Colonic mucosa (tissue), 4 donors: Measurements from ENCODE around the gene ANKRD36B. TPM values are rescaled to one million over a fixed set of nuclear protein-coding genes. Genes with fewer than 3 reads are reported as not detected.
A peak's percentile ranks its signal among the peaks of the same experiment; 100 is the strongest.
"Not testable (repeated sequence)": the region's sequence is repeated elsewhere in the genome, so short reads cannot be mapped to it uniquely, and the experiment has no call there.

Experiments
- DNase-seq: peaks from one replicate; pipeline ENCODE4 v3.0.0-alpha.2; 2020
- H3K27ac ChIP-seq: fragments of 200-600 bp; one replicate; pipeline ENCODE4 v1.8.0; 2021
- H3K27me3 ChIP-seq: fragments of 200-600 bp; one replicate; pipeline ENCODE4 v1.8.0; 2021
- H3K36me3 ChIP-seq: fragments of 200-600 bp; one replicate; pipeline ENCODE4 v1.8.0; 2021
- H3K4me1 ChIP-seq: fragments of 200-600 bp; one replicate; pipeline ENCODE4 v1.8.0; 2021; ENCODE audit warnings: mild to moderate bottlenecking
- H3K4me3 ChIP-seq: fragments of 200-600 bp; one replicate; pipeline ENCODE4 v1.8.0; 2021
- H3K9ac ChIP-seq, 2 donors: one replicate each; pipeline ENCODE4 v1.7.0; 2013; ENCODE audit warnings: control low read depth in 2 of 2, low read depth in 2 of 2, low read length in 2 of 2
- H3K9me3 ChIP-seq: fragments of 200-600 bp; one replicate; pipeline ENCODE4 v1.8.0; 2021
- intact Hi-C: fragments of 100-400 bp; cut with DNase I; formaldehyde crosslinking; loops from one replicate; pipeline ENCODE4 v1.14.1; 2022
- total RNA-seq, 2 donors: library from RNA; stranded (reverse); fragmentation: NEBNext Ultra II Directional in 1 of 2; extraction: Animal tissue kit (Norgen Biotek cat#: 25700) in 1 of 2; gene quantifications; one replicate each; pipeline ENCODE4 v1.2.1, GENCODE V29; 2021
- TF ChIP-seq, protein P1 (sequence below): fragments of 200-600 bp; IDR thresholded peaks from one replicate; pipeline ENCODE4 v1.8.0; 2022; ENCODE audit warnings: antibody characterized with exemption, mild to moderate bottlenecking
- donor health status: healthy.
- donor health status: DM: no; HTN: no; CAD: no.
- donor health status: DM: no; HTN: no; CAD: no.

Gene ANKRD36B
- total RNA-seq, 2 donors from 2014 or later: 13.6 to 17.5 TPM

DNA sequence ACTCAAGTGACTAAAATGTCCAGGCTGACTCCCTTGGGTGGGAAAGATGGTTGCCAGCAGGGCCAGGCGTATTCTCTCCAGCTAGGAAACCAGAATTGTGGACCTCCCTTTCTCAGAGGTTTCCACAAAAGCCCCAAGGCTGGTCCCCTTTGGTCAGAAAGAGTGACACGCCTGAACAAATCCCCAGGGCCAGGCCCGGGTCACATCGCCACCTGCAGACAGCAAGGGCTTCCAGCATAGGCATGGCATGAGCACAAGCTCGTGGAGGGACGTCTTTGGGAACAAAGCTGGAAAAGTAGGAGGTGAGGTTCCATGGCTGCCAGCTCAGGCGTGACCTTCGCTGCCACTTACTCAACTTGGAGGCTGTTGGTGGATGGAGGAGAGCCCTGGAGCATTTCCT is 15.4 kb upstream of the ANKRD36B start:
- DNase-seq, H3K9me3 ChIP-seq, H3K4me3 ChIP-seq, intact Hi-C loops, H3K27ac ChIP-seq, H3K4me1 ChIP-seq, H3K9ac ChIP-seq, H3K36me3 ChIP-seq, H3K27me3 ChIP-seq: not testable (repeated sequence)

DNA sequence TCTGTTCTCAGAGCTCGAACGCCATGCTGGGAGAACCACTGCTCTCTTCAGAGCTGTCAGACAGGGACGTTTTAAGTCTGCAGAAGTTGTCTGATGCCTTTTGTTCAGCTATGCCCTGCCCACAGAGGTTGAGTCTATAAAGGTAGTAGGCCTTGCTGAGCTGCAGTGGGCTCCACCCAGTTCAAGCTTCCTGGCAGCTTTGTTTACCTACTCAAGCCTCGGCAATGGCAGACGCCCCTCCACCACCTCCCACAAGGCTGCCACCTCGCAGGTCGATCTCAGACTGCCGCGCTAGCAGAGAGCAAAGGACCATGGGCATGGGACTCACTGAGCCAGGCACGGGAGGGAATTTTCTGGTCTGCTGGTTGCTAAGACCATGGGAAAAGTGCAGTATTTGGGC is 11.9 kb upstream of the ANKRD36B start:
- DNase-seq, H3K9me3 ChIP-seq, H3K9ac ChIP-seq, H3K36me3 ChIP-seq, intact Hi-C loops, H3K4me3 ChIP-seq, H3K27ac ChIP-seq, H3K27me3 ChIP-seq, H3K4me1 ChIP-seq: not testable (repeated sequence)

DNA sequence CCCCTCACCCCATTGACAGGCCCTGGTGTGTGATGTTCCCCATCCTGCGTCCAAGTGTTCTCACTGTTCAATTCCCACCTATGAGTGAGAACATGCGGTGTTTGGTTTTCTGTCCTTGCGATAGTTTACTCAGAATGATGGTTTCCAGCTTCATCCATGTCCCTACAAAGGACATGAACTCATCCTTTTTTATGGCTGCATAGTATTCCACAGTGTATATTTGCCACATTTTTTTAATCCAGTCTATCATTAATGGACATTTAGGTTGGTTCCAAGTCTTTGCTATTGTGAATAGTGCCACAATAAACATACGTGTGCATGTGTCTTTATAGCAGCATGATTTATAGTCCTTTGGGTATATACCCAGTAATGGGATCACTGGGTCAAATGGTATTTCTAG is 6.5 kb upstream of the ANKRD36B start:
- not testable (repeated sequence) for DNase-seq, H3K36me3 ChIP-seq, H3K27me3 ChIP-seq, H3K27ac ChIP-seq, H3K4me3 ChIP-seq, H3K9ac ChIP-seq, H3K9me3 ChIP-seq, H3K4me1 ChIP-seq
- intact Hi-C loops: loop anchor here (10.0 kb wide), 1 partner anchor 99 kb away; no protein-coding TSS in a partner anchor

DNA sequence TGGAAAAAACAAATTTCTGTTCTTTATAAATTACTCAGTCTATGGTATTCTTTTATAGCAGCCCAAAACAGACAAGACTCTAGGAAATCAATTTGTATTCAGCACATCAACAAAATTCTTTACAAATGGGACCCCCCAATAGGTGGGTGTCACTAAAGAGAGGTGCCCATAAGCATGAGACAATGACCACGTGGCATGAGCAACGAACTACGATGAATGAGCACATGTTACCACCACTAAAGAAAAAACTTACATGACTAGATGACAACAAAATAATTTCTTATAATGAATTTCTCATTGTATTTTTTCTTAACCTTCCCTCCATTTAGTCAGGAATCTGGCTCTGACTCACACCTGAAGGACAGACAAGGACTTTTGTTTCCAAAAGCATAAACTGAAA is 3.8 kb upstream of the ANKRD36B start:
- H3K27me3 ChIP-seq, H3K4me1 ChIP-seq, H3K4me3 ChIP-seq, H3K36me3 ChIP-seq, H3K9me3 ChIP-seq, H3K9ac ChIP-seq, H3K27ac ChIP-seq, DNase-seq: not testable (repeated sequence)
- intact Hi-C loops: loop anchor here (10.0 kb wide), 1 partner anchor 101 kb away; no protein-coding TSS in a partner anchor

DNA sequence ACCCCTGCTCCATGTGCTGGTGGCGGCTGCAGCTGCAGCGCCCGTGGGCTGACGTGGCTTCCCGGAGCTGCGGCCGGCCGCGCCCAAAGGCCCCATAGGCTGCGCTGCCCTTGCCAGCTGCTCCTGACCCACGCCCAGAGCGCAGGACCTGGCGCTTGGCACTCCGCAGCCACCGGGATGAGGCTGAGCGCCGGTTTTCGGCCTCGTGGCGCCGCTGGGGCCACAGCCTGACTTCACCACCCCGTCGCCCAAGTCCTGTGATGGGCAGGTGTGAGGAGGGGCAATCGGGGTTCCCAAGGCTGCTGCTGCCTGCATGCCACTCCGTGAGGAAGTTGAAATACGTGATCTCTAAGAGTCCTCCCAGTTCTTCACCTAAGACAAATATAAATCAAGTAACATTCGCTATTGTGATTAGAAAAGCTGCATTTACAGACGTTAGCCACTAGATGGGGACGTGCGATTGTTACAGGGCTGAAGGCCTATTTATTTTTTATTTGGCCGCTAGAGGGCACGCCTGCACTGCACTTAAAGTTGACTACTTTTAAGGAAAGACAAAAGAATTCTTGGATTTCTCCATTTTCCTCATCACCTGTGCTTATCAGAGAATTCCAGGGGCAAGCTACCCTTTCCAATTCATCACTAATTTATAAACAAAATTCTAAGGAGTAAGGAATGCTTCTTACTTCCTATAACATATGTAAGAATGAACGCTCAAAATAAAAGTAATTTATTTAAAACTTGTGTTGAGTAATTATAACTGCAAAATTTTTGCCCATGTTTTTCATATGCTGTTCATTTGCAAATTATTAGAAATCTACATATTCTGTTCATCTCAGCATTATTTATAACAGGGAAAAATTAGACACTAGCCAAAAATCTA is 1.1 kb upstream of the ANKRD36B start:
- peak overlapping the region; percentile 55 for H3K4me3 ChIP-seq
- H3K27ac ChIP-seq: peak overlapping the region; percentile 98
- H3K4me1 ChIP-seq, H3K27me3 ChIP-seq, H3K9me3 ChIP-seq, H3K36me3 ChIP-seq: not testable (repeated sequence)
- TF ChIP-seq, protein P1, sequence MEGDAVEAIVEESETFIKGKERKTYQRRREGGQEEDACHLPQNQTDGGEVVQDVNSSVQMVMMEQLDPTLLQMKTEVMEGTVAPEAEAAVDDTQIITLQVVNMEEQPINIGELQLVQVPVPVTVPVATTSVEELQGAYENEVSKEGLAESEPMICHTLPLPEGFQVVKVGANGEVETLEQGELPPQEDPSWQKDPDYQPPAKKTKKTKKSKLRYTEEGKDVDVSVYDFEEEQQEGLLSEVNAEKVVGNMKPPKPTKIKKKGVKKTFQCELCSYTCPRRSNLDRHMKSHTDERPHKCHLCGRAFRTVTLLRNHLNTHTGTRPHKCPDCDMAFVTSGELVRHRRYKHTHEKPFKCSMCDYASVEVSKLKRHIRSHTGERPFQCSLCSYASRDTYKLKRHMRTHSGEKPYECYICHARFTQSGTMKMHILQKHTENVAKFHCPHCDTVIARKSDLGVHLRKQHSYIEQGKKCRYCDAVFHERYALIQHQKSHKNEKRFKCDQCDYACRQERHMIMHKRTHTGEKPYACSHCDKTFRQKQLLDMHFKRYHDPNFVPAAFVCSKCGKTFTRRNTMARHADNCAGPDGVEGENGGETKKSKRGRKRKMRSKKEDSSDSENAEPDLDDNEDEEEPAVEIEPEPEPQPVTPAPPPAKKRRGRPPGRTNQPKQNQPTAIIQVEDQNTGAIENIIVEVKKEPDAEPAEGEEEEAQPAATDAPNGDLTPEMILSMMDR: peak; percentile 96
- intact Hi-C loops: loop anchor here (10.0 kb wide), 1 partner anchor 104 kb away; no protein-coding TSS in a partner anchor
- H3K9ac ChIP-seq: peak overlapping the region; percentile 64 to 71
- DNase-seq: peak; percentile 90

DNA sequence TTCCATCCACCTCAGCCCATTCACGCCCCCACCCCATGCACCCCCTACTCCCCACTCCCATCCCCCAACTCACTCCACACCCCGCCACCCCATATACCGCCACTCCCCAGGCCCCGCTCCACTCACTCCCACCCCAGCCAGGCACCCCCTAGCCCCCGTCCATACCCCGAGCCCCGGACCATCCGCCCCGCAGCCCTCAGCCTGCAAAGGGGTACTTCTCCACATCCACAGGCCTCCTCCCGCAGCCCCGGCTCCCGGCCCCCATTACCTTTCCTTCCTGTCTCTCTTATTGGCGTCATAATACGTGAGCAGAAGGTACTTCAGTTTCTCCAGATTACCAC is 450 bp downstream of the ANKRD36B start:
- H3K27ac ChIP-seq: peak overlapping the region; percentile 98
- H3K36me3 ChIP-seq, H3K27me3 ChIP-seq, H3K4me1 ChIP-seq, H3K9me3 ChIP-seq, DNase-seq, intact Hi-C loops: not testable (repeated sequence)
- peak overlapping the region; percentile 51 to 54 for H3K9ac ChIP-seq
- H3K4me3 ChIP-seq: peak overlapping the region; percentile 55

DNA sequence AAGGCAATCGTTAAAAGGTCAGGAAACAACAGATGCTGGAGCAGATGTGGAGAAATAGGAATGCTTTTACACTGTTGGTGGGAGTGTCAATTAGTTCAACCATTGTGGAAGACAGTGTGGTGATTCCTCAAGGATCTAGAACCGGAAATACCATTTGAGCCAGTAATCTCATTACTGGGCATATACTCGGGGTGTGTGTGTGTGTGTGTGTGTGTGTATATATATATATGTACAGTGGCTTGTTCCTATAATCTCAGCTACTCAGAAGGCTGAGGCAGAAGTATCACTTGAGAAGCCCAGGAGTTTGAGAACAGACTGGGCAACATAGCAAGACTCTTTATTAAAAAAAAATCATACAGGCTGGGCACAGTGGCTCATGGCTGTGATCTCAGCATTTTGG is 24.0 kb downstream of the ANKRD36B start:
- intact Hi-C loops, H3K4me3 ChIP-seq, H3K4me1 ChIP-seq, H3K9ac ChIP-seq, DNase-seq, H3K27ac ChIP-seq, H3K27me3 ChIP-seq, H3K36me3 ChIP-seq, H3K9me3 ChIP-seq: not testable (repeated sequence)

DNA sequence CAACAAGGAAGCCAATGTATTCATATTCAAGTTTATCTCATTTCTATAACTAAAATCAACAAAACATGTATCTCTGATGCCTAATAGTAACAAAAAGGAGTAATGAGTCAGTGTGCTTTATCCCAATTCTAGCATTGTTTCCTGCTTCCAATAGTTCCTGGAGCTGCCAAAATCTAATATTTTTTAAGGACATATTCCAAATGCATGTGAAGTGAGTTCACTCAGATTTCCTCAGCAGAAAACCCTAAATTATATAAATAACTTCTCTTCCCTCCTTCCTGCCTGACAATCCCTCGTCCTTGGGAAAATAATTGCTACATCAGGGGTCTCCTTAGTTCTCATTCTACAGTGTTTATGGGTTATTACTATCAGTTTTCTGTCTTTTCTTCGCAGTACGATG is 37.3 kb downstream of the ANKRD36B start:
- H3K36me3 ChIP-seq, DNase-seq: not testable (repeated sequence)

DNA sequence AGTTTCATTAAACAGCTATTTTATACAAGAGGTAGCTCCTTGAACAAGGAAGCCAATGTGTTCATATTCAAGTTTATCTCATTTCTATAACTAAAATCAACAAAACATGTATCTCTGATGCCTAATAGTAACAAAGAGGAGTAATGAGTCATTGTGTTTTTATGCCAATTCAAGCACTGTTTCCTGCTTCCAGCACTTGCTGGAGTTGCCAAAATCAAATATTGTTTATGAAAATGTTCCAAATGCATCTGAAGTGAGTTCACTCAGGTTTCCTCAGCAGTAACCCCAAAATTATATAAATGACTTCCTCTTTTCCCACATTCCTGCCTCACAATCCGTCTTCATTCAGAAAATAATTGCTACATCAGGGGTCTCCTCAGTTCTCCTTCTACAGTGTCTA is 39.2 kb downstream of the ANKRD36B start:
- H3K27me3 ChIP-seq, H3K36me3 ChIP-seq, H3K9ac ChIP-seq, H3K4me3 ChIP-seq, H3K9me3 ChIP-seq, H3K27ac ChIP-seq, DNase-seq, intact Hi-C loops, H3K4me1 ChIP-seq: not testable (repeated sequence)

More for the DNA sequence above, 37.3 kb downstream of the ANKRD36B start:
- H3K4me1 ChIP-seq, H3K9ac ChIP-seq, H3K4me3 ChIP-seq, intact Hi-C loops, H3K9me3 ChIP-seq, H3K27me3 ChIP-seq, H3K27ac ChIP-seq: not testable (repeated sequence)

DNA sequence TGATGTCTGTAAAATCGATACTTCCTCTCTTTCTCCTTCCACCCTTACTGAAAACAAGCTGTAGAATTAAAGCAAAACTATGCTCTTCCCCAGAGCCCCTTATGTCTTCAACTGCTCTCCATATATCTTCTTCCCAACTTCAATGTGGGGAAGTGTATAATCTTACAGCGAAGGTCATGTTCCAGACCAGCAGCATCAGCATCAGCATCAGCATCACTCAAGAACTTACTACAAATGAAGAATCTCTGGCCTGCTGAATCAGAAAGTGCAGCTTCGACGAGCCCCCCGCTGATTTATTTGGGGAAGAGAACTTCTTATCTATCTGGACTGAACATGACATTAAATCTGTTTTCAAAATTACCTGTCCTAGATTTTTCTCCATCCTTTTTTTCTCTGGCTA is 40.6 kb downstream of the ANKRD36B start:
- DNase-seq, H3K27ac ChIP-seq, H3K4me3 ChIP-seq, H3K27me3 ChIP-seq, H3K9ac ChIP-seq, H3K4me1 ChIP-seq, H3K36me3 ChIP-seq, H3K9me3 ChIP-seq, intact Hi-C loops: not testable (repeated sequence)

DNA sequence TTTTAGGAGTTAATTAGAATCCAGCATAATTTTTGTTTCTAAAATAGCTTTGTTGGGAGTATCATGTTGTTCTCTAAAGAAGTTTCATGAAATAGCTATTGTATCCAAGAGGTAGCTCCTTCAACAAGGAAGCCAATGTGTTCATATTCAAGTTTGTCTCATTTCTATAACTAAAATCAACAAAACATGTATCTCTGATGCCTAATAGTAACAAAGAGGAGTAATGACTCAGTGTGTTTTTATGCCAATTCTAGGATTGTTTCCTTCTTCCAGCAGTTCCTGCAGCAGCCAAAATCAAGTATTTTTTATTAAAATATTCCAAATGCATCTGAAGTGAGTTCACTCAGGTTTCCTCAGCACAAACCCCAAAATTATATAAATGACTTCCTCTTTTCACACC is 41.1 kb downstream of the ANKRD36B start:
- DNase-seq, H3K4me1 ChIP-seq, H3K9me3 ChIP-seq, intact Hi-C loops, H3K4me3 ChIP-seq, H3K9ac ChIP-seq, H3K36me3 ChIP-seq, H3K27me3 ChIP-seq, H3K27ac ChIP-seq: not testable (repeated sequence)
